ENCODE data around the gene B4GALNT1. TPM values are rescaled to one million over a fixed set of nuclear protein-coding genes. Genes with fewer than 3 reads are reported as not detected.

B4GALNT1 gene
- total and polyA plus RNA-seq, 2 of the 13 experiments (the other 11 are each of a cell fraction or from before 2014, with no cell fraction given) = 4.5 to 5.4 TPM

DNA sequence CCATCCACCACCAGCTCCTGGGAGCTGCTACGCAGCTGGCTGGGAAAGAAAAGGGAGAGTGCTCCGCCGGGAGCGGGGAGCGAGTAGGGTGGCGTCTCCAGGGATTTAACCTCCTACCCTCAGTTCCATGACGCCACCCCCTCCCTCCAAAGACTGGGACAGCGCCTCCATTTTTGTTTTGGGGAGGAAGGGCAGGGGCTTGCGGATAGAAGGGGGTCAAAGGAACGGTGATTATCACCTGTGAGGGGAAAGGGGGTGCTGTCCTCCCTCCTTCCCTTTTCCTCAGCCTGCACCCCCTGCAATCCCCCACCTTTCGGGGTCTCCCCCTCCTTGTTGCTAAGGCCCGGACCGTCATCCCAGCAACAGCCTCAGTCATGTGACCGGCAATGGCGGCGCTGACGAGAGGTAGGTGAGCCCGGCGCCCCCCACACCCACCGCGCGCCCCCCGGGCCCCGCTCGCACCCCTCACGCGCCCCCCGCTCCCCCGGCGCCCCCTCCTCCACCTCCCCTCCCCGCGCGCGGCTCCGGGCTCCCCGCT, 28.5 kb downstream of the B4GALNT1 start, which contains the start of gene DTX3 (continued):
- TF ChIP-seq, protein P1, sequence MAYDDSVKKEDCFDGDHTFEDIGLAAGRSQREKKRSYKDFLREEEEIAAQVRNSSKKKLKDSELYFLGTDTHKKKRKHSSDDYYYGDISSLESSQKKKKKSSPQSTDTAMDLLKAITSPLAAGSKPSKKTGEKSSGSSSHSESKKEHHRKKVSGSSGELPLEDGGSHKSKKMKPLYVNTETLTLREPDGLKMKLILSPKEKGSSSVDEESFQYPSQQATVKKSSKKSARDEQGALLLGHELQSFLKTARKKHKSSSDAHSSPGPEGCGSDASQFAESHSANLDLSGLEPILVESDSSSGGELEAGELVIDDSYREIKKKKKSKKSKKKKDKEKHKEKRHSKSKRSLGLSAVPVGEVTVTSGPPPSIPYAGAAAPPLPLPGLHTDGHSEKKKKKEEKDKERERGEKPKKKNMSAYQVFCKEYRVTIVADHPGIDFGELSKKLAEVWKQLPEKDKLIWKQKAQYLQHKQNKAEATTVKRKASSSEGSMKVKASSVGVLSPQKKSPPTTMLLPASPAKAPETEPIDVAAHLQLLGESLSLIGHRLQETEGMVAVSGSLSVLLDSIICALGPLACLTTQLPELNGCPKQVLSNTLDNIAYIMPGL (CRISPR knock-in tag; IDR thresholded peaks at IDR 0.05; ENCODE audit: borderline replicate concordance in 1 of 2, low read depth in 1 of 2) = 0 out of 4 replicates have a peak, but pooled peaks of 1 of the 2 experiments have one; percentile 24
- TF ChIP-seq ZFP37 (CRISPR knock-in tag; IDR thresholded peaks at IDR 0.05; ENCODE audit: borderline replicate concordance) (no peak), ZFY (CRISPR knock-in tag; IDR thresholded peaks at IDR 0.05) (0 out of 2 replicates have a peak, but pooled peaks have one; percentile 20), GABPB1 (CRISPR knock-in tag; IDR thresholded peaks at IDR 0.05) (no peak), RARA (CRISPR knock-in tag; IDR thresholded peaks at IDR 0.05) (no peak), ZNF788 (CRISPR knock-in tag; IDR thresholded peaks at IDR 0.05; ENCODE audit: borderline replicate concordance) (no peak), FIP1L1 (IDR thresholded peaks at IDR 0.05; ENCODE audit: borderline replicate concordance, insufficient read depth, low read depth, low read length) (no peak), YY1 (IDR thresholded peaks at IDR 0.05; ENCODE audit: insufficient read depth, insufficient replicate concordance, low read depth, low read length) (peak; percentile 76), ZNF468 (CRISPR knock-in tag; IDR thresholded peaks at IDR 0.05) (no peak), GATA4 (IDR thresholded peaks at IDR 0.05; ENCODE audit: borderline replicate concordance, low read depth) (no peak), MAFG (CRISPR knock-in tag; IDR thresholded peaks at IDR 0.05) (no peak), ZNF446 (CRISPR knock-in tag; IDR thresholded peaks at IDR 0.05) (0 out of 2 replicates have a peak, but pooled peaks have one; percentile 13), ZBTB7B (CRISPR knock-in tag; IDR thresholded peaks at IDR 0.05) (no peak), KDM6A (CRISPR knock-in tag; IDR thresholded peaks at IDR 0.05; ENCODE audit: low read depth) (no peak), ZNF790 (CRISPR knock-in tag; IDR thresholded peaks at IDR 0.05; ENCODE audit: borderline replicate concordance) (no peak), POGZ (CRISPR knock-in tag; IDR thresholded peaks at IDR 0.05) (no peak), TAF1 (CRISPR knock-in tag; IDR thresholded peaks at IDR 0.05) (0 out of 2 replicates have a peak, but pooled peaks have one; percentile 10), ZFP41 (CRISPR knock-in tag; IDR thresholded peaks at IDR 0.05; ENCODE audit: borderline replicate concordance) (no peak), ZNF24 (IDR thresholded peaks at IDR 0.05) (no peak), SAP130 (CRISPR knock-in tag; IDR thresholded peaks at IDR 0.05; ENCODE audit: low read depth) (0 out of 2 replicates have a peak, but pooled peaks have one; percentile 1), ZNF160 (CRISPR knock-in tag; IDR thresholded peaks at IDR 0.05) (no peak)
- TF ChIP-seq, protein P2, sequence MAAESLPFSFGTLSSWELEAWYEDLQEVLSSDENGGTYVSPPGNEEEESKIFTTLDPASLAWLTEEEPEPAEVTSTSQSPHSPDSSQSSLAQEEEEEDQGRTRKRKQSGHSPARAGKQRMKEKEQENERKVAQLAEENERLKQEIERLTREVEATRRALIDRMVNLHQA (CRISPR knock-in tag; IDR thresholded peaks at IDR 0.05) = no peak
- TF ChIP-seq, protein P3, sequence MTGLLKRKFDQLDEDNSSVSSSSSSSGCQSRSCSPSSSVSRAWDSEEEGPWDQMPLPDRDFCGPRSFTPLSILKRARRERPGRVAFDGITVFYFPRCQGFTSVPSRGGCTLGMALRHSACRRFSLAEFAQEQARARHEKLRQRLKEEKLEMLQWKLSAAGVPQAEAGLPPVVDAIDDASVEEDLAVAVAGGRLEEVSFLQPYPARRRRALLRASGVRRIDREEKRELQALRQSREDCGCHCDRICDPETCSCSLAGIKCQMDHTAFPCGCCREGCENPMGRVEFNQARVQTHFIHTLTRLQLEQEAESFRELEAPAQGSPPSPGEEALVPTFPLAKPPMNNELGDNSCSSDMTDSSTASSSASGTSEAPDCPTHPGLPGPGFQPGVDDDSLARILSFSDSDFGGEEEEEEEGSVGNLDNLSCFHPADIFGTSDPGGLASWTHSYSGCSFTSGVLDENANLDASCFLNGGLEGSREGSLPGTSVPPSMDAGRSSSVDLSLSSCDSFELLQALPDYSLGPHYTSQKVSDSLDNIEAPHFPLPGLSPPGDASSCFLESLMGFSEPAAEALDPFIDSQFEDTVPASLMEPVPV (CRISPR knock-in tag; IDR thresholded peaks at IDR 0.05) = no peak
- TF ChIP-seq, protein P4, sequence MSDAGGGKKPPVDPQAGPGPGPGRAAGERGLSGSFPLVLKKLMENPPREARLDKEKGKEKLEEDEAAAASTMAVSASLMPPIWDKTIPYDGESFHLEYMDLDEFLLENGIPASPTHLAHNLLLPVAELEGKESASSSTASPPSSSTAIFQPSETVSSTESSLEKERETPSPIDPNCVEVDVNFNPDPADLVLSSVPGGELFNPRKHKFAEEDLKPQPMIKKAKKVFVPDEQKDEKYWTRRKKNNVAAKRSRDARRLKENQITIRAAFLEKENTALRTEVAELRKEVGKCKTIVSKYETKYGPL (CRISPR knock-in tag; IDR thresholded peaks at IDR 0.05) = no peak
- TF ChIP-seq, protein P5, sequence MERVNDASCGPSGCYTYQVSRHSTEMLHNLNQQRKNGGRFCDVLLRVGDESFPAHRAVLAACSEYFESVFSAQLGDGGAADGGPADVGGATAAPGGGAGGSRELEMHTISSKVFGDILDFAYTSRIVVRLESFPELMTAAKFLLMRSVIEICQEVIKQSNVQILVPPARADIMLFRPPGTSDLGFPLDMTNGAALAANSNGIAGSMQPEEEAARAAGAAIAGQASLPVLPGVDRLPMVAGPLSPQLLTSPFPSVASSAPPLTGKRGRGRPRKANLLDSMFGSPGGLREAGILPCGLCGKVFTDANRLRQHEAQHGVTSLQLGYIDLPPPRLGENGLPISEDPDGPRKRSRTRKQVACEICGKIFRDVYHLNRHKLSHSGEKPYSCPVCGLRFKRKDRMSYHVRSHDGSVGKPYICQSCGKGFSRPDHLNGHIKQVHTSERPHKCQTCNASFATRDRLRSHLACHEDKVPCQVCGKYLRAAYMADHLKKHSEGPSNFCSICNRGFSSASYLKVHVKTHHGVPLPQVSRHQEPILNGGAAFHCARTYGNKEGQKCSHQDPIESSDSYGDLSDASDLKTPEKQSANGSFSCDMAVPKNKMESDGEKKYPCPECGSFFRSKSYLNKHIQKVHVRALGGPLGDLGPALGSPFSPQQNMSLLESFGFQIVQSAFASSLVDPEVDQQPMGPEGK (CRISPR knock-in tag; IDR thresholded peaks at IDR 0.05) = 0 out of 2 replicates have a peak, but pooled peaks have one; percentile 10
